GM12891 (cell line): ENCODE data around the gene PTPRG.

Experiments used
- POLR2AphosphoS5 ChIP-seq: IDR thresholded peaks from 2 replicates; pipeline ENCODE4 v1.6.1; 2011; ENCODE audit warnings: low read depth, low read length, control low read depth
- SPI1 ChIP-seq: IDR thresholded peaks from 2 replicates; pipeline ENCODE4 v1.6.1; 2011; ENCODE audit warnings: low read depth, low read length, control low read depth
- TAF1 ChIP-seq: IDR thresholded peaks from 2 replicates; pipeline ENCODE4 v1.6.1; 2011; ENCODE audit warnings: low read depth, low read length, control low read depth

DNA sequence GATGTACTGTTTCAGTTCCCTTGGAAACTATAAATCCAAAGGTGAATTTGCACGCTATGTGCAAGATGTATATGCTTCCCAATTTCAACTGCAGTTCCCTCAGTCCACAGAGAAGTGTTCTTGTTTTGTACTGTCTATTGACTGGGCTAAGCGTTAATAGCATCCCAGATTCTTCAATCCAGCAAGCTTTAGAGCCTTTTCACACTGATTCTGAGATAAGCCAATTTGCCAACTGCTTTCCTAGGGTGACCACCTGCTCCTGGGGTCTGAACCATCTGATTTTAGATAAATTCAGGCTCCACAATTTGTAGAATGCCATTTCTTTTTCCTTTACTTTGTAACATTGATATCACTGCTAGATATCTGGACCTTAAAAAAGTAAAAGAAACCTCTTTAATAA lies 340.1 kb downstream of the PTPRG start:
- TF ChIP-seq POLR2AphosphoS5 (no peak), SPI1 (no peak), TAF1 (no peak)
